LNCaP clone FGC (cell line): Measurements from ENCODE around the gene CANT1.

Source experiments
- DNase-seq: peaks from one replicate; pipeline ENCODE4 v3.0.0-alpha.2; 2011; ENCODE audit warnings: low read depth
- H3K4me3 ChIP-seq: 2 replicates; pipeline ENCODE4 v1.5.1; 2011; ENCODE audit warnings: mild to moderate bottlenecking, low read depth, low read length, control low read depth
- CTCF ChIP-seq: IDR thresholded peaks from 2 replicates; pipeline ENCODE4 v1.5.1; 2012; ENCODE audit warnings: mild to moderate bottlenecking; ENCODE audit not compliant: control insufficient read depth, insufficient read depth; ENCODE audit errors: extremely low read depth

CANT1 gene

GRCh38 chr17:79006794-79007503 is 2.6 kb downstream of the CANT1 start:
- H3K4me3 ChIP-seq, result no peak overlapping the region
- no peak for DNase-seq
- TF ChIP-seq CTCF, result no peak

GRCh38 chr17:79006046-79006445 is 3.5 kb downstream of the CANT1 start:
- H3K4me3 ChIP-seq, result peak overlapping the region; percentile 75
- no peak for TF ChIP-seq CTCF
- DNase-seq, result no peak

GRCh38 chr17:79005063-79005861 is 4.3 kb downstream of the CANT1 start:
- H3K4me3 ChIP-seq, result peak overlapping the region; percentile 75
- DNase-seq, result peak; percentile 99
- TF ChIP-seq CTCF, result no peak

GRCh38 chr17:79003661-79004411 is 5.7 kb downstream of the CANT1 start:
- TF ChIP-seq CTCF, result no peak
- no peak for DNase-seq

GRCh38 chr17:79002796-79003593 is 6.6 kb downstream of the CANT1 start:
- DNase-seq, result no peak
- TF ChIP-seq CTCF, result no peak

More at GRCh38 chr17:79003661-79004411, 5.7 kb downstream of the CANT1 start:
- H3K4me3 ChIP-seq, result peak overlapping the region; percentile 53

GRCh38 chr17:79002291-79002690 is 7.3 kb downstream of the CANT1 start:
- H3K4me3 ChIP-seq, result peak overlapping the region; percentile 53
- no peak for TF ChIP-seq CTCF
- DNase-seq, result no peak

More at GRCh38 chr17:79002796-79003593, 6.6 kb downstream of the CANT1 start:
- peak overlapping the region; percentile 53 for H3K4me3 ChIP-seq
